Activated CD4-positive, alpha-beta T cell treated with anti-CD3 and anti-CD28 coated beads, Interleukin-2, amount 50 U/mL, for 24 hours (primary cell): ENCODE data around the gene RNASE1.
"Not testable (repeated sequence)": the region's sequence is repeated elsewhere in the genome, so short reads cannot be mapped to it uniquely, and the experiment has no call there.

Experiments used
- DNase-seq, 2 donors: peaks; one replicate each; pipeline ENCODE4 v3.0.0-alpha.2; 2020; ENCODE audit warnings: low read depth in 1 of 2, low spot score in 1 of 2

The RNASE1 gene

DNA sequence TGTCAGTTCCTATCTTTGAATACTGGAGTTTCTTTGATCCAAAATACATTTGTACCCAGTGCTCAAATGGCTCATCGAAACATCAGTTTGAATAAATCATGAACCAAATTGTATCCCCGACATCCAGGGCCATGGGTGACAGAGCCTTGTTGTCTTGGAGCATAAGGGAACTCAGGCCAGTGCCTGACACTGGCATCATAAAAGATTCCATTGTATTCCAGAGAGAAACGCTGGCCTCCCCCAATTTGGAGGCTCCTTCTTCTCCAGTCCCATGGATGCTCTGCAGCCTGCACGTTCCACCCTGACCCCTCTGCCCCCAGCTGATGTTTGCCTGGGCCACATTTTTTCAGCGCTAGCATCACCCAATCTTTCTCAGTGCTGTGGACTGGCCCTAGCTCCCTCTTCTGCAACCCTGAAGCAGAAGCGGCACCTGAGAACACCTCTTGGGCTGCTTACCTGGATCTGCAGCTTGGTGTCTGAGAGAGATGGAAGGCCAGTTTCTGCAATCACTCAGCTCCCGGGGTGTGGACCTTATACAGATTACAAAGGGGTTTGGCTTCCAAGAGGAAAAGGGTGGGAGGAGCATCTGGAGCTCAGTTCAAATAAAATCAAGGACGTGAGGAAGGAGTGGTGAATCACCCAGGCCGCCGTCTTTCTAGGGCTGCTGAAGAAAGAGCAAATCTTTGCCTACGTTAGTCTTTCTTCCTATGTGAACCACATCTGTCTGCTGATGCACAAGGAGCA is at the start of gene RNASE1:
Gene RNASE1, minus strand, starts transcription at position 504 of the 744 bp plus-strand sequence. CDS start 776 bp downstream, outside the sequence.
- DNase-seq = no peak

- no peak for DNase-seq
These were observed 46.4 kb upstream of the RNASE1 start for GRCh38 chr14:20848955-20849570.

GRCh38 chr14:20848316-20848954 is 45.8 kb upstream of the RNASE1 start:
- no peak for DNase-seq

DNA sequence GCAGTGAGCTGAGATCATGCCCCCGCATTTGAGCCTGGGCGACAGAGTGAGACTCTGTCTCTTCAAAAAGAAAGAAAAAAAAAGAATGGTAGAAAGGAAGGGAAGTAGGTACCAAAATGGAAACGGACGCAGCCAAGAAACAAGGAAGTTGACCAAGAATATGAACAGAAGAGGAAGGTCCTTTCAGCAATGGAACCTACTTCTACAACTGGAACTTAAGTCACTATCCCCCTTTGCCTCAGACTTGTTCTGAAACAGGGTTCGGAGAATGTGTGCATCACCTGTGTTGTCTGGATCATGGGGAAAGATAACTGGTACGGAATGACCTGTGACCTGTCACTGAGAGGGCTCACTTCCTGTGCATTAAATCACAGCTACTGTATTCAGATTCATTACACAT is 43.9 kb upstream of the RNASE1 start:
- DNase-seq = no peak

- no peak for DNase-seq
These were observed 38.5 kb upstream of the RNASE1 start for GRCh38 chr14:20841096-20841495.

- no peak for DNase-seq
These were observed 35.2 kb upstream of the RNASE1 start for GRCh38 chr14:20837831-20838230.

DNA sequence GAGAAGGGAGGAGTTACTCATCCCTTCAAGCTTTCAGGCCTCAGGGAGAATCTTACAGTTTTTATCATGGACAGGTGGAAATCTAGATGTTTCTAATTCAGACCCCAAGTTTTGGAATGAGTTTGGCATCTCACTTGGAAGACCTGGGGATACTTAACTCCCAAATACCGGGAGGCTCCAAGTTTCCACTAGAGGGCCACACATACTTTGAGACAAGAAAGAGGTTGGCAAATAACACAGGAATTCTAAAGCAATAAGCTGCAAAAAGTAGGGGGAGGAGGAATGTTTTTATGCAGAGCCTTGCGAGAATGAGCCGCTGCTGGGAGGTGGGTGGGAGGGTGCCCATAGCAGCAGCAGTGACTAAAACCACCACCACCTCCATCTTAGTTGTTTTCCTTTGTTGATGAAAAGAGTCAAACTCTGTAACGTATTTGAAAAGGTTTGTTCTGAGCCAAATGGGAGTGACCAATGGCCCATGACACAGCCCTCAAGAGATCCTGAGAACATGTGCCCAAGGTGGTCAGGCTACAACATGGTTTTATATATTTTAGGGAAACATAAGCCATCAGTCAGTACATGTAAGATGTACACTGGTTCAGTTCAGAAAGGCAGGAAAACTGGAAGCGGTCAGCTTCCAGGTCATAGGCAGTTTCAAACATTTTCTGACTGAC is 34.2 kb upstream of the RNASE1 start:
- no peak for DNase-seq

- no peak for DNase-seq
These were observed 32.3 kb upstream of the RNASE1 start for GRCh38 chr14:20834899-20835298.

DNA sequence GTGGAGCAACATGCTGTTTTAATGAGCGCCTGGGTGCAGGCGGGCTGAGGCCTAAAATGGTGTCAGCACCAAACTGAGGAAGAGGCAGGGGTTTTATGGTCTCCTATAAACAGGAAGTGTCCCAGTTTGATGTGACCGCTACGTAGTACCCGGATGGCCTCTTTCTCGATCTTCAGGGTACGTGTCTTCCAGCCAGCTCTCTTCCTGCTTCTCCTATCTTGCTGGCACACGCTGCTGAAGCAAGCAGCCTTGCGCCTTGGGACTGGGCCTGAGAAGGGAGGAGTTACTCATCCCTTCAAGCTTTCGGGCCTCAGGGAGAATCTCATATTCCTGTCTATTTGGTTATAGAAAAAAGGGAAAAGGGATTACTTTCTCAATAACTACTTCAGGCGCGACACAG is 28.2 kb upstream of the RNASE1 start:
- DNase-seq = no peak

DNA sequence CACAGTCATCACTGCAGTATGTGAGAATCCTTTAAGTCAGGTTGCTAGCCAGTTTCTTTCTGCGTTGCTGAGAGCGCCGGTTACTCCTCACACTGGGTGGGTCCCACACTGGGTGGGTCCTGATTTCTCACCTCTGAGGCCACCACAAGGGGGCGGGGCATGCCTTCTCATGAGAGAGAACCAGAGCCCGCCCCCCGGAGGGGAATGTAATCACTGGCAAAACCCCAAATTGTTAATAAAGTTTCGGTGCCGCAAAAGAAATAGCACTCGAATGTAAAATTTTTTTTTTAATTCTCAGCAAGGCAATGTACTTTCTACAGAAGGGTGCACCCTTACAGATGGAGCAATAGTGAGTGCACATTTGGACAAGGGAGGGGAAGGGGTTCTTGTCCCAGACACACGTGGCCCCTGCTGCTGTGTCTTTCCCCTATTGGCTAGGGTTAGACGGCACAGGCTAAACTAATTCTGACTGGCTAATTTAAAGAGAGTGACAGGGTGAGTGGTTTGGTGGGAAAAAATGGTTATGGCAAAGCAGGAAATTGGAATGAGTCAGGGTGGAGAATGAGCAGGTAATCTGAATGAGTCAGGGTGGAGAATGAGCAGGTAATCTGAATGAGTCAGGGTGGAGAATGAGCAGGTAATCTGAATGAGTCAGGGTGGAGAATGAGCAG is 25.5 kb upstream of the RNASE1 start:
- DNase-seq = not testable (repeated sequence)

GRCh38 chr14:20827326-20827725 is 24.7 kb upstream of the RNASE1 start:
- DNase-seq = no peak

- not testable (repeated sequence) for DNase-seq
These were observed 24.0 kb upstream of the RNASE1 start for GRCh38 chr14:20826666-20827065.

GRCh38 chr14:20823859-20824258 is 21.2 kb upstream of the RNASE1 start:
- no peak for DNase-seq

GRCh38 chr14:20821521-20822108 is 19.0 kb upstream of the RNASE1 start:
- DNase-seq = not testable (repeated sequence)

GRCh38 chr14:20820063-20820904 is 17.6 kb upstream of the RNASE1 start:
- no peak for DNase-seq

- no peak for DNase-seq
These were observed 16.2 kb upstream of the RNASE1 start for GRCh38 chr14:20818861-20819260.

- not testable (repeated sequence) for DNase-seq
These were observed 13.3 kb upstream of the RNASE1 start for GRCh38 chr14:20815946-20816345.

- no peak for DNase-seq
These were observed 9.6 kb upstream of the RNASE1 start for GRCh38 chr14:20811986-20812975.

GRCh38 chr14:20809917-20810316 is 7.3 kb upstream of the RNASE1 start:
- DNase-seq = no peak
